Keratinocyte (primary cell): Measurements from ENCODE around the gene OTUD5.

Source experiments
- CTCF ChIP-seq, 3 experiments: IDR thresholded peaks in 1 of 3; conservative IDR thresholded peaks in 1 of 3; optimal IDR thresholded peaks in 1 of 3; 2 replicates in 2 of 3; 3 replicates in 1 of 3; pipeline versions ENCODE3 to v1.5.1; 2011; ENCODE audit warnings: low read length in 3 of 3, mild to moderate bottlenecking in 3 of 3, moderate library complexity in 2 of 3, control low read depth in 1 of 3, inconsistent platforms in 1 of 3; ENCODE audit not compliant: insufficient read depth in 2 of 3; ENCODE audit errors: extremely low read depth in 1 of 3
- EZH2 ChIP-seq: IDR thresholded peaks from one replicate; pipeline ENCODE4 v1.6.1; 2012; ENCODE audit warnings: inconsistent platforms, mild to moderate bottlenecking, low read length, moderate library complexity

- TF ChIP-seq CTCF (optimal IDR thresholded peaks at IDR 0.05 in 1 of 3, IDR thresholded peaks at IDR 0.05 in 1 of 3, conservative IDR thresholded peaks at IDR 0.05 in 1 of 3; ENCODE audit: extremely low read depth in 1 of 3, insufficient read depth in 2 of 3, low read length in 3 of 3) (no peak), EZH2 (no peak)
Observed at GRCh38 chrX:49000636-49001035, 43.2 kb upstream of the OTUD5 start.
